ENCODE measurements around the gene MFGE8.

DNA sequence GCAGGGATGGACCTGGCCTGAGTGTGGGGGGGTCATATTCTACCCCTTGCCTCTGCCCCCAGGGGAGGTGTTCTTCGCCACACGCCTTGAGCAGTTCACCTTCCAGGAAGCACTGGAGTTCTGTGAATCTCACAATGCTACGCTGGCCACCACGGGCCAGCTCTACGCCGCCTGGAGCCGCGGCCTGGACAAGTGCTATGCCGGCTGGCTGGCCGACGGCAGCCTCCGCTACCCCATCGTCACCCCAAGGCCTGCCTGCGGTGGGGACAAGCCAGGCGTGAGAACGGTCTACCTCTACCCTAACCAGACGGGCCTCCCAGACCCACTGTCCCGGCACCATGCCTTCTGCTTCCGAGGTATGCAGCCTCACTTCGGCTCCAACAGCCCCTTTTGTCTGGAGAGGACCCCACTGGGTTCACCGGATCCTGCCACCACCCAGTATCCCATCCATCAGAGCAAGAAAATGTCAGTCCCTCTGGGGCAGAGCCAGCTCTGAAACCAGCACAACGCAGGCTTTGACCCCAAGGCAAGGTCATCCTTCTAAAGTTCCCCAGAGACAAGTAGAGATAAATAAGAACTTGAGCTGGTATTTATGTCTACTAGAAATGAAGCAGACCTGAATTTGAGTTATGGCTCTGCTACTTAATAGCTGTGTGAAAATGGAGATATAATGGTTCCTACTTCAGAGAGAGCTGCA, 63.7 kb downstream of the MFGE8 start:
- TF ChIP-seq CTCF (IDR thresholded peaks at IDR 0.05): no peak
- no peak for TF ChIP-seq POLR2AphosphoS5 (IDR thresholded peaks at IDR 0.05)

Data from transverse colon (tissue), 4 donors.